ENCODE data around the gene PLAC1. TPM values are rescaled to one million over a fixed set of nuclear protein-coding genes. Genes with fewer than 3 reads are reported as not detected.

PLAC1 gene
- total and polyA plus RNA-seq, 5 donors from 2014 or later = not detected

- no peaks in the 10 kb centered on the region for H3K4me1 Mint-ChIP-seq
- Histone ChIP-seq H3K27me3 (ENCODE audit: control insufficient read depth, insufficient read depth, low read length) (no peaks in the 10 kb centered on the region), H3K27ac (ENCODE audit: insufficient read depth, low read length, poor library complexity, severe bottlenecking) (no peak overlapping the region), H3K4me3 (ENCODE audit: low read depth, low read length) (no peak overlapping the region), H3K9me3 (ENCODE audit: control insufficient read depth in 2 of 2, low read length in 2 of 2) (no peaks in the 10 kb centered on the region), H3K36me3 (ENCODE audit: control insufficient read depth, insufficient read depth, low read length) (no peaks in the 10 kb centered on the region), H3K4me1 (ENCODE audit: control insufficient read depth, insufficient read depth, low read length, poor library complexity, severe bottlenecking) (no peaks in the 10 kb centered on the region)
- no peak for ATAC-seq (ENCODE audit: low read depth in 2 of 2)
- H3K36me3 Mint-ChIP-seq = no peaks in the 10 kb centered on the region
- no peak for DNase-seq
- H3K9me3 Mint-ChIP-seq = no peaks in the 10 kb centered on the region
- no peaks in the 10 kb centered on the region for H3K27me3 Mint-ChIP-seq
- no peak overlapping the region for H3K27ac Mint-ChIP-seq
- no peak overlapping the region for H3K4me3 Mint-ChIP-seq
Observed at GRCh38 chrX:134529481-134529880, 128.8 kb downstream of the PLAC1 start.

- DNase-seq (peak in 1 of 3 donors; percentile 19), ATAC-seq (ENCODE audit: low read depth in 2 of 2) (no peak)
- no peaks in the 10 kb centered on the region for H3K36me3 Mint-ChIP-seq
- H3K27ac Mint-ChIP-seq = no peak overlapping the region
- H3K4me3 ChIP-seq (ENCODE audit: low read depth, low read length) = no peak overlapping the region
- no peaks in the 10 kb centered on the region for H3K4me1 Mint-ChIP-seq
- no peaks in the 10 kb centered on the region for H3K9me3 ChIP-seq (ENCODE audit: control insufficient read depth in 2 of 2, low read length in 2 of 2)
- H3K9me3 Mint-ChIP-seq = no peaks in the 10 kb centered on the region
- H3K4me1 ChIP-seq (ENCODE audit: control insufficient read depth, insufficient read depth, low read length, poor library complexity, severe bottlenecking) = no peaks in the 10 kb centered on the region
- no peaks in the 10 kb centered on the region for H3K27me3 ChIP-seq (ENCODE audit: control insufficient read depth, insufficient read depth, low read length)
- no peaks in the 10 kb centered on the region for H3K27me3 Mint-ChIP-seq
- no peak overlapping the region for H3K27ac ChIP-seq (ENCODE audit: insufficient read depth, low read length, poor library complexity, severe bottlenecking)
- H3K36me3 ChIP-seq (ENCODE audit: control insufficient read depth, insufficient read depth, low read length) = no peaks in the 10 kb centered on the region
- no peak overlapping the region for H3K4me3 Mint-ChIP-seq
Observed at GRCh38 chrX:134528960-134529359, 129.3 kb downstream of the PLAC1 start.

GRCh38 chrX:134526399-134526798, 131.9 kb downstream of the PLAC1 start:
- H3K9me3 Mint-ChIP-seq = no peaks in the 10 kb centered on the region
- Histone ChIP-seq H3K4me3 (ENCODE audit: low read depth, low read length) (no peak overlapping the region), H3K36me3 (ENCODE audit: control insufficient read depth, insufficient read depth, low read length) (no peaks in the 10 kb centered on the region), H3K9me3 (ENCODE audit: control insufficient read depth in 2 of 2, low read length in 2 of 2) (no peaks in the 10 kb centered on the region), H3K27ac (ENCODE audit: insufficient read depth, low read length, poor library complexity, severe bottlenecking) (no peak overlapping the region), H3K4me1 (ENCODE audit: control insufficient read depth, insufficient read depth, low read length, poor library complexity, severe bottlenecking) (no peaks in the 10 kb centered on the region), H3K27me3 (ENCODE audit: control insufficient read depth, insufficient read depth, low read length) (no peaks in the 10 kb centered on the region)
- H3K4me3 Mint-ChIP-seq = no peak overlapping the region
- no peak for ATAC-seq (ENCODE audit: low read depth in 2 of 2)
- H3K36me3 Mint-ChIP-seq = no peaks in the 10 kb centered on the region
- no peak overlapping the region for H3K27ac Mint-ChIP-seq
- no peaks in the 10 kb centered on the region for H3K27me3 Mint-ChIP-seq
- peaks cover 0 to 5% (median 0%) of the 10 kb centered on the region in 4 donors for H3K4me1 Mint-ChIP-seq
- no peak for DNase-seq

- ATAC-seq (ENCODE audit: low read depth in 2 of 2) (no peak), DNase-seq (no peak)
- H3K4me3 Mint-ChIP-seq = no peak overlapping the region
- peaks cover 0 to 5% (median 0%) of the 10 kb centered on the region in 4 donors for H3K4me1 Mint-ChIP-seq
- Histone ChIP-seq H3K27ac (ENCODE audit: insufficient read depth, low read length, poor library complexity, severe bottlenecking) (no peak overlapping the region), H3K4me3 (ENCODE audit: low read depth, low read length) (no peak overlapping the region), H3K4me1 (ENCODE audit: control insufficient read depth, insufficient read depth, low read length, poor library complexity, severe bottlenecking) (no peaks in the 10 kb centered on the region), H3K9me3 (ENCODE audit: control insufficient read depth in 2 of 2, low read length in 2 of 2) (no peaks in the 10 kb centered on the region), H3K27me3 (ENCODE audit: control insufficient read depth, insufficient read depth, low read length) (no peaks in the 10 kb centered on the region), H3K36me3 (ENCODE audit: control insufficient read depth, insufficient read depth, low read length) (no peaks in the 10 kb centered on the region)
- no peak overlapping the region for H3K27ac Mint-ChIP-seq
- no peaks in the 10 kb centered on the region for H3K9me3 Mint-ChIP-seq
- H3K36me3 Mint-ChIP-seq = no peaks in the 10 kb centered on the region
- no peaks in the 10 kb centered on the region for H3K27me3 Mint-ChIP-seq
Observed at GRCh38 chrX:134525086-134525792, 133.0 kb downstream of the PLAC1 start.

- no peaks in the 10 kb centered on the region for H3K27me3 ChIP-seq (ENCODE audit: control insufficient read depth, insufficient read depth, low read length)
- Mint-ChIP-seq H3K9me3 (no peaks in the 10 kb centered on the region), H3K27me3 (no peaks in the 10 kb centered on the region), H3K4me3 (no peak overlapping the region), H3K27ac (no peak overlapping the region), H3K36me3 (no peaks in the 10 kb centered on the region), H3K4me1 (peaks cover 0 to 5% (median 0%) of the 10 kb centered on the region in 4 donors)
- H3K9me3 ChIP-seq (ENCODE audit: control insufficient read depth in 2 of 2, low read length in 2 of 2) = no peaks in the 10 kb centered on the region
- ATAC-seq (ENCODE audit: low read depth in 2 of 2) (no peak), DNase-seq (no peak)
- H3K27ac ChIP-seq (ENCODE audit: insufficient read depth, low read length, poor library complexity, severe bottlenecking) = no peak overlapping the region
- H3K4me3 ChIP-seq (ENCODE audit: low read depth, low read length) = no peak overlapping the region
- H3K4me1 ChIP-seq (ENCODE audit: control insufficient read depth, insufficient read depth, low read length, poor library complexity, severe bottlenecking) = no peaks in the 10 kb centered on the region
- H3K36me3 ChIP-seq (ENCODE audit: control insufficient read depth, insufficient read depth, low read length) = no peaks in the 10 kb centered on the region
Observed at GRCh38 chrX:134524181-134524580, 134.1 kb downstream of the PLAC1 start.

GRCh38 chrX:134520860-134521390, 137.3 kb downstream of the PLAC1 start:
- Mint-ChIP-seq H3K4me1 (peaks cover 0 to 5% (median 0%) of the 10 kb centered on the region in 4 donors), H3K9me3 (no peaks in the 10 kb centered on the region), H3K4me3 (peak overlapping the region in 1 of 4 donors; percentile 86), H3K36me3 (no peaks in the 10 kb centered on the region), H3K27me3 (no peaks in the 10 kb centered on the region), H3K27ac (no peak overlapping the region)
- Histone ChIP-seq H3K4me1 (ENCODE audit: control insufficient read depth, insufficient read depth, low read length, poor library complexity, severe bottlenecking) (no peaks in the 10 kb centered on the region), H3K9me3 (ENCODE audit: control insufficient read depth in 2 of 2, low read length in 2 of 2) (no peaks in the 10 kb centered on the region), H3K27me3 (ENCODE audit: control insufficient read depth, insufficient read depth, low read length) (no peaks in the 10 kb centered on the region), H3K36me3 (ENCODE audit: control insufficient read depth, insufficient read depth, low read length) (no peaks in the 10 kb centered on the region), H3K27ac (ENCODE audit: insufficient read depth, low read length, poor library complexity, severe bottlenecking) (no peak overlapping the region), H3K4me3 (ENCODE audit: low read depth, low read length) (no peak overlapping the region)
- peak in 1 of 3 donors; percentile 41 for DNase-seq
- ATAC-seq (ENCODE audit: low read depth in 2 of 2) = no peak

Other genes starting within 250 kb of the PLAC1 start
- gene HPRT1, start 198.3 kb downstream of the PLAC1 start, total RNA-seq = 30.8 TPM
- 100 to 1,000 TPM; 107 to 166 (median 149) TPM for gene HPRT1, start 198.3 kb downstream of the PLAC1 start, polyA plus RNA-seq
- gene PABIR2, start 138.7 kb upstream of the PLAC1 start, total RNA-seq = 48.7 TPM
- 1 to 10 TPM; 5.1 to 8.2 (median 6.6) TPM for gene PABIR2, start 138.7 kb upstream of the PLAC1 start, polyA plus RNA-seq

Data from CD4-positive, CD25-positive, alpha-beta regulatory T cell (primary cell).